GM10847 (cell line): Measurements from ENCODE around the gene TNIK.

ENCODE experiments used
- POLR2A ChIP-seq: IDR thresholded peaks from 2 replicates; pipeline ENCODE4 v1.6.1; 2011; ENCODE audit not compliant: insufficient read length; ENCODE audit errors: extremely low read depth

TNIK gene

DNA sequence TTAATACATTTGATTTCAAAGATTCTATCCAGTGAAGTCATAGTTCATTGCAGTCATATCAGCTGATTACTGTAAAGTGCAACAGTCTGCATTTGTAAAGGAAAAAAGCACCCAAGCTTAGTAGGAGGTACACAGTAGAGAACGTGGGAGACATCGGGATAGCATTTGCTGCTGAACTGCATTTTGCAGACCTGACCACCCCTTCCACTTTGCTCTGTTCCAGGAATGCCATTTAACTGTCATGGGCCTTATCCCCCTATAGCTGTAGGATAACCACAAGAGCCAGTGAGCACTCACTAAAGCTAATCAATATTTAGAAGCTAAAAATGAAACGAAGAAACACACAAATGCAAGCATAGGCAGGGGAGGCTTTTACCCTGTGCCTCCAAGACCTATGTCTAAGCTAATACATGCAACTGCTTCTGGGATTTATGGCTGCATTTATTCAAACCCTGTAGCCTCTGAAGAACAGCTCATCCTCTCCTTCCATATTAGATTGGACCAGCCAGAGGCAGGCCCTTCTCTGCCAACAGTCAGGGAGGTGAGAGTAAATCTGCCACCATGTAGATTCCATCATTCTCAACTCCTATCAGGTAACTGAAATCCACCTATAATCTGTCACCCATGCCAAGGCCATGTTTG is 23.0 kb downstream of the TNIK start:
- no peak for TF ChIP-seq POLR2A

GRCh38 chr3:171436380-171436779 is 23.8 kb downstream of the TNIK start:
- no peak for TF ChIP-seq POLR2A

DNA sequence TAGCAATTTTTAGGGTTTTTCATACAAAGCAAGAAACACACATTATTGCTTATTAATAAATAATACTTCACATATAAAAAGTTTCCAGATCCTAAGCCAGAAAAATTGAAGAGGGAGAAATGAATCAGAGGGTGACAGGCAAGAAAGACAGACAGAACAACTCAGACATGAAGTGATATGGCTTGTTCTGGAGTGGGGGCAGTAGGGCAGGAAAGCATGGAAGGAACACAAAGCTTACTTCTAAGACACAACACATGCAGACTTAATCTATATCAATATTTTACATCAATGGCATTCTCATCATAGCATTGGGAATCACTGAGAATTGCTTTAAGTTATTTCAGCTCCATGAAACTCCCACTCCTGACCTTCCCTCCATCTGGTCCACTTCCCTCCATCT is 24.4 kb downstream of the TNIK start:
- no peak for TF ChIP-seq POLR2A

- TF ChIP-seq POLR2A, result no peak
These were observed 25.1 kb downstream of the TNIK start for GRCh38 chr3:171435143-171435542.

DNA sequence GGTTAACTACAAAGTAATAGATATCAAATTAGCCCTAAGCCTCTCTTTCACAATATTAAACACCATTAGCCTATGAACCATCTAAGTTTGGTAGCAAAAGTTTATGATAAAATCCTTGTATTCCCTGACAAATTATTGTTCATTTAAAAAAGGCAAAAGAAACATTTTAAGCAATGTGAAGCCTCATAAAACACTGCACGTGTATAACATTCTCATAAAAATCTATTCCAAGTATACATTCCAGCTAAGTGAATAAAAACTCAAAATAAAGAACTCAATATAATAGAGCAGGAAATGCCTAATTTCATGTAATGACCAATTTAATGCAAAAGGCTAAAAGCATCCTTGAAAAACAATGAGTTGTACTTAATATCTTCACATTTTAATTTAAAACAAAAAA is 27.7 kb downstream of the TNIK start:
- TF ChIP-seq POLR2A, result no peak

- no peak for TF ChIP-seq POLR2A
These were observed 28.7 kb downstream of the TNIK start for GRCh38 chr3:171431550-171431949.

DNA sequence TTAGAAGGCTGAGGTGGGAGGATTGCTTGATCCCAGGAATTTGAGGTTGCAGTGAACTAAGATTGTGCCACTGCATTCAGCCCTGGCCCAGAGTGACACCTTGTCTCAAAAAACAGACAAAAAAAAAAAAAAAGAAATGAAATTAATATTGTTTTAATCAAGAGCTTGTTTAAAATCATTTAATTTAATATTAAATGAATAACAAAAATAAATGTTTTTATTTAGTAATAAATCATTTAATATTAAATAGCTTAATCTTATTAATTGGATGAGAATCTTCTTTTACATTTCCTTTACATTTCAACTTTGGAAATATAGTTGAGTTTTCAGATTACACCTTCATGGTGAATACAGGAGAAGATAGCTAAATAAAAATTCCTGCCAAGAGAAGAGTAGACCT is 29.7 kb downstream of the TNIK start:
- no peak for TF ChIP-seq POLR2A

DNA sequence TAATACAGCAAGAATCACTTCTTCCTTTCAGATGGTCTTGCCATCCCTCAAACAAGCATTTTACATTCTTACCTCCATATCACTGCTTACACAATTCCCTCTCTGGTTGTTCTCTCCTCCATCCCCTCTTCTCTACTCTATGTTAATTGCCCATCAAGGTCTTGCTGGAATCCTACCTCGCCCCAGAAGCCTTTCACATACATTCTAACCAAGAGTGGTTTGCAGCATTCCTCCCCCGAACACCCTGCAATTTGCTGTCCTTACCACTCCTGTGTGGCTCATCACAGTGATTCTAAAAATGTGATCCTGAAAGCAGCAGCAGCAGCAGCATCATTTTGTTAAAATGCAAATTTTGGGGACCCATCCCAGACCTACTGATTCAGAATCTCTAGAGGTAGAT is 30.6 kb downstream of the TNIK start:
- no peak for TF ChIP-seq POLR2A

GRCh38 chr3:171428892-171429291 is 31.3 kb downstream of the TNIK start:
- TF ChIP-seq POLR2A, result no peak

GRCh38 chr3:171428321-171428787 is 31.9 kb downstream of the TNIK start:
- no peak for TF ChIP-seq POLR2A

DNA sequence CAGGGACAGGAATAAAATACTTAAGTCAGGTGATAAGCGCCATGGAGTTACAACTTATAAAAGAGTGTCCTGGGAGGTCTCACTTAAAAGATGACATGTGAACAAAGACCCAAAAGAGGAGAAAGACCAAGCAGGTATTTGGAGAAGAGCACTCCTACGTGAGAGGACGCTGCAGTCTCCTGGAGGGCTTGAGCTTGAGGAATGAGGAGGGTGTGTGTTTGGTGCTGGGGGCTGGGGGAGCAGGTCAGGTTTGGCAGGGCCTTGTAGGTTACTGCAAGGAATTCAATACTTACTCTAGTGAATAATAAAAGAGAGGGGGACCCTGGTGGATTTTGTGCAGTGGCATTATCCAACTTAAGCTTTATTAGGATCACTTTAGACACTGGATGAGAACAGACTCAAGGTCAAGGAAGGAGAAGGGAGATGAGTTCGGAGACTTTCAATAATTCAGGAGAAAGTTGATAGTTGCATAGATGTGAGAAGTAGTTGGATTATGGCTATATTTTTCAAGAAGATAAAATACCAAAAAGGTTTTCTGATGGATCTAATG is 32.4 kb downstream of the TNIK start:
- no peak for TF ChIP-seq POLR2A

DNA sequence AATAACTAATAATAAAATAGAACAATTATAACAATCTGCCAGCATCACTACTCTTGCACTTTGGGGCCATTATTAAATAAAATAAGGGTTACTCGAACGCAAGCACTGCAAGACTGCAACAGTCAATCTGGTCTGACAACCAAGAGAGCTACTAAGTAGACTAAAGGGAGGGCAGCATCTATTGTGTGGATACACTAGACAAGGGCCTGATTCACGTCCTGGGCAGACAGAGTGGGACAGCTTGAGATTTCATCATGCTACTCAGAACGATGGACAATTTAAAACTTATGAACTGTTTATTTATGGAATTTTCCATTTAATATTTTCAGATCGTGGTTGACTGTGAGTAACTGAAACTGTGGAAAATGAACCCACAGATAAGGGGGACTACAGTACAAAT is 39.5 kb downstream of the TNIK start:
- TF ChIP-seq POLR2A, result no peak

DNA sequence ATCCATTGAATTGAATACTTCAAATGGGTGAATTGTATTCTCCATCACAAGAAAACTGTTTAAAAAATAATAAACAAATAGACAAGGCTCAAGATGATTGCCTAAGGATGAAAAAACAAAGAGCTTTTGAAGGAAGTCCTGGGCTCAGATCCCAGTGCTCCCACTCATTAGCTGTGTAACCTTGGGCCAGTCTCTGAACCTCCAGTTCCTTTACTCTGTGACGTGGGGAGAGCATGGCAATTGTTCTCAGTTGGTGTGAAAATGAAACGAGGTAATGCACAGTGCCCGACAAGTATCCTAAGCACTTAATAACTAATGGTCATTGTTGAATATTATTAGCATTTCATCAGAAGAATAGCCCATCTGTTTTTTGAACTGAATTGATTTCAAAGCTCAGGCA is 40.7 kb downstream of the TNIK start:
- no peak for TF ChIP-seq POLR2A

DNA sequence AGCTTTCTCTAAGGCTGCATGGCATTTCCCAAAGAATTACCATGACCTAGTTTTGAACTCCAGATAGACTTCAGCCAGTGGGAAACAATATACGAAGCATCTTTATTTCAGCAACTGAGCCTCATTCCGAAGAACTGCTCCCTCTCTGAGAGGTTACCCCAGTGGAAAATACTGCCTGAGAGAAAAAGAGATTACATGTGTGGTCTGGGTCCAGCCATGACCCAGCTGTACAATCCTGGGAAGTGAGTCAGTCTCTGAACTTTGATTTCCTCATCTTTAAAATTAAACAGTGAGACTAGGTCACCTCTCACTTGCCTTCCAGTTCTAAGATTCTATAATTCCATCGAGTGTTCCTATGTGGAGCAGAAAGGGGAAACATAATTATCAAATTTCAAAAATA is 42.4 kb downstream of the TNIK start:
- TF ChIP-seq POLR2A, result no peak

DNA sequence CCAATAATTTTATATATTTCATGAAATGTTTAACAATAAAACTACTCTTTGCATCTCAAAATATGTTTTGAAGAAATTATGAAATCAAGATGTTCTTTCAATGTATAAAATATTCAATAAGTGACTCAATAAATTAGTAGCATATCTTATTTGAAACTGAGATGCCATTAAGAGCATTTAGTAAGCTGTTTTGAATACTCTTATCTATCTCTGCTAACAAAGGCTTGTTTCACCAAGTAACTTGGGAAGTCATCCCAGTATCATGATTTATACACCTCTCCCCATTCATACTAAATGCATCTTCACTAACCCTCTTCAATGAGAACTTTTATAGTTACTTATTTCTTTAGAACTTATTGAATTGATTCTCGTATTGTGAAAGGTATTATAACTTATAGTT is 43.1 kb downstream of the TNIK start:
- no peak for TF ChIP-seq POLR2A

DNA sequence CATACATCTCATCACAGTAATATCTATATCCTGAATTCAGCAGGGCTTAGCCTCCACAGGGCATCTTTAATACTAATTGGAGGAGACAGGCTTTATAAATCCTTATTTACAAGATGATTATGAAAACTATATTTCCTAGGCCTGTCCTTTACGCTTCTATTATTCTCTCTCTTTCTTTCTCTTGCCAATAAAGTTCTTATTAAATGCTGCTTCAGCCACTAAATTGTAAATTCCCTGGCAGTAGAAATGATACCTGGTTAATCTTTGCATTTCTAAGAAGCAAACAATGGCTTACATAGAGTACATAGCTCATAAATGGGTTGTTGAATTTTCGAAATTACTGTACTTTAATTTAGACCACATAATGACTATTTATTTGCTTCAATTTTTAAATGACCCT is 43.5 kb downstream of the TNIK start:
- TF ChIP-seq POLR2A, result no peak

DNA sequence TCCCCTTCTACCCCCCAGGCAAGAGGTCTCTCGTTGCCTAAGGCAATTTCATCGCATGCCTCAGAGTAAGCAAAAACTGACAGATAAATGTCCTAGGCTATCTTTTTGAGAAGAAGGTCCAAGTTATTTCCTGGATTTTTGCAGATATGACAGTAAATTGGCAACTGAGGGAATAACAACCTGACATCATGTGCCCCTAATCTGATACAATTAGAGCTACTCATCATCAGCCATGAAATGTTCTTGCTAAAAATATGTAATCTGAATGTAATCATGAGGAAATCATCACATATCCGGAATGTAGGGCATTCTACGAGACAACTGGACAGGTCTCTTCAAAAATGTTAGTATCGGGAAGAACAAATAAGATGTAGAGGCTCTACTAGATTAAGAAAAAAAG is 44.1 kb downstream of the TNIK start:
- no peak for TF ChIP-seq POLR2A
